ENCODE measurements around the gene MYO10. TPM values are rescaled to one million over a fixed set of nuclear protein-coding genes. Genes with fewer than 3 reads are reported as not detected.

MYO10 gene
- total RNA-seq, 3 donors from 2014 or later, result 8.6 to 22.6 (median 21.2) TPM

GRCh38 chr5:16918891-16919671 is 17.0 kb downstream of the MYO10 start:
- peaks cover 0 to under 1% of the 10 kb centered on the region in 2 donors for H3K4me1 ChIP-seq
- no peak overlapping the region for H3K27ac ChIP-seq
- H3K36me3 ChIP-seq, result no peaks in the 10 kb centered on the region
- H3K9me3 ChIP-seq, result no peaks in the 10 kb centered on the region
- no peaks in the 10 kb centered on the region for H3K27me3 ChIP-seq
- H3K4me3 ChIP-seq, result no peak overlapping the region
- TF ChIP-seq POLR2AphosphoS5 (IDR thresholded peaks at IDR 0.05), result no peak
- no peak for TF ChIP-seq POLR2A (IDR thresholded peaks at IDR 0.05)
- TF ChIP-seq CTCF (IDR thresholded peaks at IDR 0.05), result no peak
- no peak for DNase-seq (ENCODE audit: low spot score in 2 of 2)
- intact Hi-C loops (cut with DNase I; ENCODE audit: low total_unique reads), result no loop called here

GRCh38 chr5:16918156-16918555 is 17.9 kb downstream of the MYO10 start:
- Histone ChIP-seq H3K27me3 (no peaks in the 10 kb centered on the region), H3K9me3 (no peaks in the 10 kb centered on the region), H3K4me1 (peaks cover 0 to 10% of the 10 kb centered on the region in 2 donors), H3K36me3 (no peaks in the 10 kb centered on the region), H3K27ac (no peak overlapping the region), H3K4me3 (no peak overlapping the region)
- intact Hi-C loops (cut with DNase I; ENCODE audit: low total_unique reads), result no loop called here
- TF ChIP-seq CTCF (IDR thresholded peaks at IDR 0.05) (no peak), POLR2AphosphoS5 (IDR thresholded peaks at IDR 0.05) (no peak), POLR2A (IDR thresholded peaks at IDR 0.05) (no peak)
- no peak for DNase-seq (ENCODE audit: low spot score in 2 of 2)

GRCh38 chr5:16916262-16916878 is 19.7 kb downstream of the MYO10 start:
- TF ChIP-seq POLR2AphosphoS5 (IDR thresholded peaks at IDR 0.05), result no peak
- TF ChIP-seq POLR2A (IDR thresholded peaks at IDR 0.05), result no peak
- no peak for TF ChIP-seq CTCF (IDR thresholded peaks at IDR 0.05)

GRCh38 chr5:16914584-16914983 is 21.5 kb downstream of the MYO10 start:
- no peak overlapping the region for H3K4me3 ChIP-seq
- intact Hi-C loops (cut with DNase I; ENCODE audit: low total_unique reads), result no loop called here
- DNase-seq (ENCODE audit: low spot score in 2 of 2), result no peak
- TF ChIP-seq CTCF (IDR thresholded peaks at IDR 0.05) (no peak), POLR2A (IDR thresholded peaks at IDR 0.05) (no peak), POLR2AphosphoS5 (IDR thresholded peaks at IDR 0.05) (no peak)
- H3K4me1 ChIP-seq, result peaks cover 0 to 12% of the 10 kb centered on the region in 2 donors
- H3K27me3 ChIP-seq, result no peaks in the 10 kb centered on the region
- no peak overlapping the region for H3K27ac ChIP-seq
- H3K9me3 ChIP-seq, result no peaks in the 10 kb centered on the region
- H3K36me3 ChIP-seq, result no peaks in the 10 kb centered on the region

More at GRCh38 chr5:16916262-16916878, 19.7 kb downstream of the MYO10 start:
- intact Hi-C loops (cut with DNase I; ENCODE audit: low total_unique reads), result no loop called here
- Histone ChIP-seq H3K27ac (no peak overlapping the region), H3K36me3 (no peaks in the 10 kb centered on the region), H3K4me3 (no peak overlapping the region), H3K4me1 (peaks cover 0 to 12% of the 10 kb centered on the region in 2 donors), H3K9me3 (no peaks in the 10 kb centered on the region), H3K27me3 (no peaks in the 10 kb centered on the region)
- DNase-seq (ENCODE audit: low spot score in 2 of 2), result no peak

GRCh38 chr5:16914108-16914435 is 22.0 kb downstream of the MYO10 start:
- TF ChIP-seq CTCF (IDR thresholded peaks at IDR 0.05) (no peak), POLR2AphosphoS5 (IDR thresholded peaks at IDR 0.05) (no peak), POLR2A (IDR thresholded peaks at IDR 0.05) (no peak)
- no peaks in the 10 kb centered on the region for H3K36me3 ChIP-seq
- DNase-seq (ENCODE audit: low spot score in 2 of 2), result no peak
- H3K4me1 ChIP-seq, result peaks cover 0 to 12% of the 10 kb centered on the region in 2 donors
- H3K9me3 ChIP-seq, result no peaks in the 10 kb centered on the region
- H3K27me3 ChIP-seq, result no peaks in the 10 kb centered on the region
- H3K27ac ChIP-seq, result no peak overlapping the region
- no peak overlapping the region for H3K4me3 ChIP-seq
- intact Hi-C loops (cut with DNase I; ENCODE audit: low total_unique reads), result no loop called here

All from breast epithelium (tissue), 4 donors.